GM12864 (cell line): ENCODE measurements around the gene LPIN3.

Experiments used
- DNase-seq: peaks from one replicate; pipeline ENCODE4 v3.0.0-alpha.2; 2011; ENCODE audit warnings: low read depth
- H3K4me3 ChIP-seq: 2 replicates; pipeline ENCODE4 v1.5.1; 2011; ENCODE audit warnings: mild to moderate bottlenecking, low read depth, low read length, control low read depth
- TF ChIP-seq, protein P1 (sequence below): IDR thresholded peaks from 2 replicates; pipeline ENCODE4 v1.5.1; 2011; ENCODE audit warnings: low read depth, mild to moderate bottlenecking, moderate library complexity, low read length, control low read depth, inconsistent platforms; ENCODE audit errors: missing control alignments

Gene LPIN3

DNA sequence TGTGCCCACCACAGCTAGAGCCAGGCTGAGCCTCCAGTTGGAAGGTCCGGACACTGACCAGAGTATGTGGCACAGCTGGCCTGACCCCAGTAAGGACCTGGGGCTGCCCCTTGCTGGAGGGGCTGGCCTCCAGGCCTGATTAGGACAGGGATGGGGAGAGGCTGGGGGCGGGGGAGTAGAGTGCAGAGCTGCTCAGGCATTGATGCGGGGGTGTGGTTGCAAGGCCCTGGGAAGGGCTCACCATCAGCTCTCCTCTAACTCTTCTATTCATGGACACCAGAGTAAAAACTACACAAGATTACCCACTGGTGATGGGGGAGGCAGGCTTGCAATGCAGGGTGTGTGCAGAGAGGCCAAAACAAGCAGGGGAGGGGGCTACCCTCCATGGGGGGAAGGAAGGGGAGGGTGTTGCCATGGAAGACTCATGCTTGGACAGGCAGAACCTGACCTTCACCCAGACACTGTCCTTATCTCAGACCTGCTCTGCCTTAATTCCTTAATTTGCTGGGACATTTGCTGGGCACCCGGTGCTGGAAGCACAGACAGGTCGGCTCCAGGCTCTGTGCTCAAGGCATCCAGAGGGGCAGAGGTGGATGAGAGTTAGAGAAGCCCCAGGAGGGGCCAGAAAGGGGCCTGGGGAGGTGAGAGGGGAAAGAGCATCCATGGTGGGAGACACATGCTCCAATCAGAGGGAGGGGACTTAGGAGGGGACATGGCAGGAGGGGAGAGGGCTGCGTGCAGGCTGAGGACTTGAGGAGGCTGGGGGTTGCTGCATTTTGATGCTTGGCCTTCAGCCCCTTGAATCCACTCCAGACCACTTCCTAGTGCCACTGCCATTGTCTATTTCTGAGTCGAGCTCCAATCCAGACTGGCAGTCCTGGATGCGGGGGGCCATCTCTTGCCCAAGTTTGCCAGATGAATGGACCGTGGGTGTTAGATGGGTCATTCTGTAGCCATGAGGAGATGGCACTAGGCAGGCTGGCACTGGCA, 33.6 kb downstream of the LPIN3 start:
- no peak for DNase-seq
- no peak overlapping the region for H3K4me3 ChIP-seq
- TF ChIP-seq, protein P1, sequence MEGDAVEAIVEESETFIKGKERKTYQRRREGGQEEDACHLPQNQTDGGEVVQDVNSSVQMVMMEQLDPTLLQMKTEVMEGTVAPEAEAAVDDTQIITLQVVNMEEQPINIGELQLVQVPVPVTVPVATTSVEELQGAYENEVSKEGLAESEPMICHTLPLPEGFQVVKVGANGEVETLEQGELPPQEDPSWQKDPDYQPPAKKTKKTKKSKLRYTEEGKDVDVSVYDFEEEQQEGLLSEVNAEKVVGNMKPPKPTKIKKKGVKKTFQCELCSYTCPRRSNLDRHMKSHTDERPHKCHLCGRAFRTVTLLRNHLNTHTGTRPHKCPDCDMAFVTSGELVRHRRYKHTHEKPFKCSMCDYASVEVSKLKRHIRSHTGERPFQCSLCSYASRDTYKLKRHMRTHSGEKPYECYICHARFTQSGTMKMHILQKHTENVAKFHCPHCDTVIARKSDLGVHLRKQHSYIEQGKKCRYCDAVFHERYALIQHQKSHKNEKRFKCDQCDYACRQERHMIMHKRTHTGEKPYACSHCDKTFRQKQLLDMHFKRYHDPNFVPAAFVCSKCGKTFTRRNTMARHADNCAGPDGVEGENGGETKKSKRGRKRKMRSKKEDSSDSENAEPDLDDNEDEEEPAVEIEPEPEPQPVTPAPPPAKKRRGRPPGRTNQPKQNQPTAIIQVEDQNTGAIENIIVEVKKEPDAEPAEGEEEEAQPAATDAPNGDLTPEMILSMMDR: no peak

DNA sequence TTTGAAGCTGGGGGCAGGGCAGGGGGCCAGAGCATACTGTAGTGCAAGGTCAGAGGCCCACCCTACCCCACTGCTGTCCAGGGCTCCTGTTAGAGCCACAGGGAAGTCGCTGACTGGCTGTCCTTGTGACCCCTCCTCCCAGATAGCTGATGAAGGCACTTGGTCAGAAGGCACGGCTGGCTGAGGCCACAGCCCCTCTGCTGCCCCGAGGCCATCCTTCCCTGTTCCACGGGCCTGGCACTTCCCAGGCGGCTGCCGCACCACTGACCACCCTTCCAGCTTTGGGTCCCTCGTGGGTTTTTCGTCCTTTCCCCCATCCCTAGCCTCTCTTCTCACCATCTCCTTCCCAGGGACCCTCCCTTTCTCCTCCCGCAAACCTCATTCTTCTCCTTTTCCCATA, 35.2 kb downstream of the LPIN3 start:
- DNase-seq: no peak
- H3K4me3 ChIP-seq: no peak overlapping the region
- TF ChIP-seq, protein P1: no peak

DNA sequence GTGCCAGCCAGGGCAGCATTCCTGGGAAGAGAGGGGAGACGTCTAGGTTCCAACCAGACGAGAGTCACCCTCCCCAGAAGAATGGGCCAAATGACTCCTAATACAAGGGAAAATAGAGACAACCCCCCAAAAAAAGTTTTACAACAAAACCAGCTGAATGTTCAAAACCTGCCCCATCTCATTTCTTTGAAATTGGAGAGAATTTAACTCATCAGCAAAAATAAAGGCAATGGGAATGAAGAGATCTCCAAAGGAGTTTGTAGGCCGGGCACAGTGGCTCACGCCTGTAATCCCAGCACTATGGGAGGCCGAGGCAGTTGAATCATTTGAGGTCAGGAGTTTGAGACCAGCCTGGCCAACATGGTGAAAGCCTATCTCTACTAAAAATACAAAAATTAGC, 35.7 kb downstream of the LPIN3 start:
- TF ChIP-seq, protein P1: no peak
- H3K4me3 ChIP-seq: no peak overlapping the region
- DNase-seq: no peak

DNA sequence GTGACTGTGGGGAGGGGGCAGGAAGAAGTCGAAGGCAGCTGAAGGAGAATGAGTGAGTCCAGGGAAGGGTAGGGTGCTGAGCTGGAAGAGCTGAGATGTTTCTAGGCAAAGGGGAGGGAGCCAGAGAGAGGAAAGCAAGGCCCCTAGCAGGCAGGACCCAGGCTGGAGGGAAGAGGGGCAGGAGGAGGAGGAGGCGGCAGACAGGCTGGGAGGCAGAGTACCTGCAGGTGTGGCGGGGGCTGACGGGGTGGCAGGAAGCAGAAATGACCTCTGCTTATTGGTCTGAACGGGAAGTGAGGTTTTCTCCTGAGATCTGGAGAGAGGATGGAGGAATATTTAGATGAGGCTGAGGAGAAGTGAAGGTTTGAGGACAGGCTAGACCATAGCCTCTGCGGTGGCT, 36.7 kb downstream of the LPIN3 start:
- no peak for DNase-seq
- TF ChIP-seq, protein P1: no peak
- no peak overlapping the region for H3K4me3 ChIP-seq

DNA sequence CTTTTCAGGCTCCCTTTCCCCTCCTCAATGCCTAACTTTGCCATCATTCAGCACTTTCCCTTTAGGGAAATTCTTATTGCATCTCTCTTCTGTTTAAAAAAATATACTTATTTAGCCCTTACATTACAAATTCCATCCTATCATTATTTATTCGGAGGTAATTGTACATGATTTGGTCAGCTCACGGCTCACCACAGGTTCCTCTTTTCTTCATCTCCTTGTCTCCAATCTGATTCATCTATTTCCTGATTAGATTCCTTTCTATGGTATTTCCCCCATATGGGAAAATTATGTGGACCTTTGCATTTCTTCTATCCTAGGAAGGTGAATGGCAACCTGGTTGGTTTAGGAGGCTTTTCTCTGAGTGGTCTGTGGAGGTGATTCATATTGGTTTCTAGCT, 38.9 kb downstream of the LPIN3 start:
- no peak for DNase-seq
- no peak overlapping the region for H3K4me3 ChIP-seq
- TF ChIP-seq, protein P1: no peak

DNA sequence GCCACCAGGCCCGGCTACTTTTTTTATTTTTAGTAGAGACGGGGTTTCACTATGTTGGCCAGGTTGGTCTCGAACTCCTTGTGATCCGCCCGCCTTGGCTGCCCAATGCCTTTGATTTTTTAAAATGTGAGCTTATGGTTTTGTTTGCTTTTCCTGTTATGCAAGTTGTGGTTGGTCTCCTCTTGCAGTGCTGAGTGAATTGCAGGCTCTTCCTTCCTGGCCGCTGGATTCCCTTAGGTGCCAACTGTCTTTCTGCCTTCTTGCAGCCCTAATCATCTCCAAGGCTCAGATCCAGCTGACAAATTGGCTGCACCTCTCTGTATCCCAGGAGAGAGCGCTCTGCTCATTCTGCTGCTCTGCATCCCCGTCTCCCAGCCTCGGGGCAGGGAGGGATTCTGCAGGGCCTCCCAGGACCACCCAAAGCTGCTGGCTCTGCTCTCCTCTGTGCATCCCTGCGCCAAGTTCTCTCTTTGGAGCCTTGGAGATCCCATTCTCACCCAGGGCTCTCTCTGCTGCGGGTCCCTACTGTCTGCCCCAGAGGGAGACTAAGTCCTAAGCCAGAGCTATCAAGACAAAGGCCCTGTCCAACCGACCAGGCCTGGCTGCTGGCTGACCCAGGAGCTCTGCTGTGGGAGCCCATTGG, 40.1 kb downstream of the LPIN3 start:
- TF ChIP-seq, protein P1: no peak
- no peak overlapping the region for H3K4me3 ChIP-seq
- DNase-seq: no peak
